B cell (primary cell): ENCODE results near the gene HRK. TPM values are rescaled to one million over a fixed set of nuclear protein-coding genes. Genes with fewer than 3 reads are reported as not detected.

Experiments used
- ATAC-seq: fragments of 200-7000 bp; cut with Tn5 transposase; one replicate; pipeline ENCODE4 v1.10.0; 2021; ENCODE audit warnings: low read depth, mild to moderate bottlenecking, moderate number of reproducible peaks, moderate library complexity
- CTCF ChIA-PET: fragments of 350-600 bp; sonication (Branson Sonifier 250); formaldehyde crosslinking; loops from one replicate; lab custom pipeline; 2021; ENCODE audit warnings: antibody characterized with exemption, inconsistent platforms; lab: Charles Lee
- POLR2A ChIA-PET: fragments of 350-600 bp; sonication (Branson Sonifier 250); formaldehyde crosslinking; loops from one replicate; lab custom pipeline; 2021; ENCODE audit warnings: antibody characterized with exemption; lab: Charles Lee
- DNase-seq: peaks from one replicate; pipeline ENCODE4 v3.0.0; 2013
- H2AFZ ChIP-seq: 2 replicates; pipeline ENCODE4 v1.6.1; 2012; ENCODE audit warnings: mild to moderate bottlenecking, low read depth, low read length; ENCODE audit not compliant: insufficient read depth, poor library complexity, severe bottlenecking
- H3K27ac ChIP-seq, 2 donors: 1 replicate in 1 of 2; 2 replicates in 1 of 2; pipeline ENCODE4 v1.5.1; 2012 to 2013; ENCODE audit warnings: low read length in 2 of 2, mild to moderate bottlenecking in 2 of 2, moderate library complexity in 1 of 2
- H3K27me3 ChIP-seq, 4 experiments: fragments of 200-600 bp in 1 of 4; sonication (generic) in 1 of 4; replicated peaks in 1 of 4; 1 replicate in 2 of 4; 2 replicates in 2 of 4; pipeline versions ENCODE4 v1.6.1 to v1.7.0; 2013 to 2016; ENCODE audit warnings: low read length in 3 of 4, mild to moderate bottlenecking in 2 of 4, mixed read lengths in 1 of 4, moderate library complexity in 1 of 4; ENCODE audit not compliant: insufficient read depth in 4 of 4, control insufficient read depth in 3 of 4; ENCODE audit errors: control extremely low read depth in 1 of 4
- H3K36me3 ChIP-seq, 2 experiments: replicated peaks in 1 of 2; 1 replicate in 1 of 2; 2 replicates in 1 of 2; pipeline versions ENCODE4 v1.6.1 to v1.7.1; 2013; ENCODE audit warnings: low read length in 1 of 2; ENCODE audit not compliant: insufficient read depth in 2 of 2, control insufficient read depth in 1 of 2; ENCODE audit errors: control extremely low read depth in 1 of 2, extremely low read depth in 1 of 2
- H3K4me1 ChIP-seq, 2 donors: fragments of 200-600 bp in 1 of 2; sonication (generic) in 1 of 2; 1 replicate in 1 of 2; 2 replicates in 1 of 2; pipeline versions ENCODE4 v1.5.1 to v1.6.1; 2013 to 2017; ENCODE audit warnings: low read length in 2 of 2; ENCODE audit not compliant: control insufficient read depth in 2 of 2, insufficient read depth in 2 of 2
- H3K4me2 ChIP-seq: replicated peaks from 2 replicates; pipeline ENCODE3; 2012; ENCODE audit warnings: mild to moderate bottlenecking, low read depth, low read length; ENCODE audit not compliant: poor library complexity, severe bottlenecking
- H3K4me3 ChIP-seq, 5 experiments: fragments of 200-600 bp in 1 of 5; sonication (generic) in 1 of 5; 1 replicate in 3 of 5; 2 replicates in 2 of 5; pipeline versions ENCODE4 v1.5.1 to v1.7.0; 2011 to 2016; ENCODE audit warnings: low read length in 4 of 5, mild to moderate bottlenecking in 4 of 5, low read depth in 2 of 5, control low read depth in 1 of 5, moderate library complexity in 1 of 5; ENCODE audit not compliant: insufficient read depth in 1 of 5; ENCODE audit errors: control extremely low read depth in 1 of 5, extremely low read depth in 1 of 5
- H3K79me2 ChIP-seq: fragments of 200-600 bp; sonication (generic); one replicate; pipeline ENCODE4 v1.6.0; 2016; ENCODE audit warnings: low read length; ENCODE audit not compliant: control insufficient read depth, insufficient read depth
- H3K9ac ChIP-seq: fragments of 200-600 bp; sonication (generic); 2 replicates; pipeline ENCODE4 v1.6.1; 2017; ENCODE audit warnings: mild to moderate bottlenecking, low read length, moderate library complexity
- H3K9me3 ChIP-seq, 3 donors: one replicate each; pipeline versions ENCODE4 v1.6.1 to v1.7.1; 2013; ENCODE audit warnings: low read length in 2 of 3; ENCODE audit not compliant: control insufficient read depth in 2 of 3, insufficient read depth in 1 of 3; ENCODE audit errors: control extremely low read depth in 1 of 3
- H4K20me1 ChIP-seq: 2 replicates; pipeline ENCODE4 v1.6.0; 2012; ENCODE audit warnings: mild to moderate bottlenecking, low read length; ENCODE audit not compliant: insufficient read depth, control insufficient read depth, poor library complexity, severe bottlenecking
- H3K27ac Mint-ChIP-seq: one replicate; pipeline ENCODE4 v1.8.0; 2021; ENCODE audit warnings: mixed read lengths
- H3K27me3 Mint-ChIP-seq: one replicate; pipeline ENCODE4 v1.8.0; 2021; ENCODE audit warnings: mixed read lengths
- H3K4me1 Mint-ChIP-seq: one replicate; pipeline ENCODE4 v1.8.0; 2021; ENCODE audit warnings: mixed read lengths
- H3K4me3 Mint-ChIP-seq: one replicate; pipeline ENCODE4 v1.8.0; 2021; ENCODE audit warnings: mixed read lengths
- H3K9me3 Mint-ChIP-seq: one replicate; pipeline ENCODE4 v1.8.0; 2022; ENCODE audit warnings: mixed read lengths; ENCODE audit not compliant: insufficient read depth
- CTCF ChIP-seq: fragments of 200-600 bp; IDR thresholded peaks from one replicate; pipeline ENCODE4 v1.8.0; 2022; ENCODE audit warnings: antibody characterized with exemption, mild to moderate bottlenecking
- EZH2 ChIP-seq: IDR thresholded peaks from 2 replicates; pipeline ENCODE4 v1.6.1; 2012; ENCODE audit warnings: borderline replicate concordance, low read depth, mild to moderate bottlenecking, moderate library complexity, low read length; ENCODE audit not compliant: insufficient read depth, poor library complexity, severe bottlenecking
- WGBS: methylation state at CpG from one replicate; pipeline ENCODE4 v1.1.5; 2013; ENCODE audit warnings: missing lambda C conversion rate; ENCODE audit not compliant: insufficient coverage; 5-methylcytosine and 5-hydroxymethylcytosine counted together
- intact Hi-C: fragments of 100-400 bp; cut with micrococcal nuclease; formaldehyde crosslinking; loops from one replicate; pipeline ENCODE4 v1.10.0; 2022
- polyA plus RNA-seq: library from polyadenylated mRNA; depleted of rRNA; stranded (reverse); fragments of >200 nt; gene quantifications from 2 replicates; pipeline ENCODE4 v1.2.3, GENCODE V29; 2012
- total RNA-seq, 2 donors: library from RNA; stranded (reverse); fragments of 120-200 nt in 1 of 2; gene quantifications; 1 replicate in 1 of 2; 2 replicates in 1 of 2; pipeline versions ENCODE4 v1.2.3 to v1.2.4, GENCODE V29; 2013 to 2022

HRK gene
- total and polyA plus RNA-seq, 2 donors (not counting 1 experiment from before 2014, with no cell fraction given) = 1.8 to 45.1 TPM

- Histone ChIP-seq H2AFZ (no peak overlapping the region), H3K9me3 (peaks cover 0 to 4% (median 0%) of the 10 kb centered on the region in 3 donors), H3K9ac (no peak overlapping the region), H3K4me3 (no peak overlapping the region), H3K36me3 (no peaks in the 10 kb centered on the region), H3K4me1 (peaks cover 5 to 25% of the 10 kb centered on the region in 2 donors), H4K20me1 (no peaks in the 10 kb centered on the region), H3K79me2 (no peaks in the 10 kb centered on the region), H3K27ac (no peak overlapping the region), H3K27me3 (no peaks in the 10 kb centered on the region), H3K4me2 (no peak overlapping the region)
- intact Hi-C loops = no loop called here
- Mint-ChIP-seq H3K27me3 (no peaks in the 10 kb centered on the region), H3K4me1 (peaks cover 36% of the 10 kb centered on the region), H3K9me3 (no peaks in the 10 kb centered on the region), H3K27ac (no peak overlapping the region), H3K4me3 (no peak overlapping the region)
- DNase-seq = no peak
- TF ChIP-seq CTCF = no peak
- TF ChIP-seq EZH2 = no peak
- ATAC-seq = no peak
- ChIA-PET POLR2A (no interaction called here), CTCF (no interaction called here)
- WGBS = 90% methylated on average over 3 of the region's 13 CpGs
Measured at GRCh38 chr12:116864371-116865160, 16.7 kb downstream of the HRK start.

DNA sequence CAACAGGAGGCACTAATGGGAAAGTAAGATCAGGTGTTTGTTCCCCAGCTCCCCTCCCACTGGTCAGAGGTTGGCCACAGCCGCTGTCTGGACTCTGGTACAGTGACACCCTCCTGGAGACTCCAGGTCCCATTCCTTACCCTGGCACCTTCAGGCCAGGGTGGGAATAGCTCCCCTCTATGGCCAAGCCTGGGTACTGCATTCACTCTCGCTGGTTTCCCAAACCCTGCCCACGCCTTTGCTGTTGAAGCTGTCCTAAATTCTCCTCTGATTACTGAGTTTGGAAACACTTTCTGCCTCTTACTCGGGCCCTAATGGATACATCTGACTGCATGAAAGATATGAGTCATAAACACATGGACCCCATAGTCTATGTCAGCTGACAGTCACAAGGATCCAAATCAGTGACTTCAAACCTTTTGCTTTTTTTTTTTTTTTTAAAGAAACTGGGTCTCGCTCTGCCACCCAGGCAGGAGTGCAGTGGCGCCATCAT lies 17.9 kb downstream of the HRK start:
- peaks cover 0 to 4% (median 0%) of the 10 kb centered on the region in 3 donors for H3K9me3 ChIP-seq
- H2AFZ ChIP-seq = no peak overlapping the region
- Mint-ChIP-seq H3K9me3 (no peaks in the 10 kb centered on the region), H3K4me3 (peak overlapping the region; percentile 50), H3K27me3 (no peaks in the 10 kb centered on the region), H3K4me1 (peaks cover 47% of the 10 kb centered on the region), H3K27ac (peak overlapping the region; percentile 77)
- WGBS = 43% methylated on average over 4 of the region's 6 CpGs
- H3K4me3 ChIP-seq = no peak overlapping the region
- POLR2A ChIA-PET = interaction anchor here (0.7 to 1.4 kb wide), 2 partner anchors 16 to 42 kb away, joined by 3 to 6 read pairs; no protein-coding TSS in a partner anchor
- H3K36me3 ChIP-seq = no peaks in the 10 kb centered on the region
- no peaks in the 10 kb centered on the region for H4K20me1 ChIP-seq
- peaks cover 5 to 33% of the 10 kb centered on the region in 2 donors for H3K4me1 ChIP-seq
- CTCF ChIA-PET = interaction anchor here (0.6 to 1.6 kb wide), 5 partner anchors 9 to 154 kb away, joined by 3 to 13 read pairs (median 5); partner anchors contain the start of gene HRK
- ATAC-seq (no peak), DNase-seq (peak; percentile 32)
- H3K4me2 ChIP-seq = no peak overlapping the region
- no peaks in the 10 kb centered on the region for H3K27me3 ChIP-seq
- intact Hi-C loops = no loop called here
- H3K9ac ChIP-seq = no peak overlapping the region
- H3K27ac ChIP-seq = no peak overlapping the region
- peak; percentile 47 for TF ChIP-seq CTCF
- no peak for TF ChIP-seq EZH2
- H3K79me2 ChIP-seq = no peaks in the 10 kb centered on the region
